ENCODE results near the gene THSD7A. TPM values are rescaled to one million over a fixed set of nuclear protein-coding genes. Genes with fewer than 3 reads are reported as not detected.
"Not testable (repeated sequence)": the region's sequence is repeated elsewhere in the genome, so short reads cannot be mapped to it uniquely, and the experiment has no call there.

The THSD7A gene
- total RNA-seq, 4 donors from 2014 or later, result 3.9 to 12.3 (median 5.9) TPM

GRCh38 chr7:11538751-11539299 lies 293.2 kb downstream of the THSD7A start:
- no peak for ATAC-seq (ENCODE audit: low FRiP score)
- no peak for TF ChIP-seq CTCF (IDR thresholded peaks at IDR 0.05)
- no peak for DNase-seq (ENCODE audit: low spot score)

- ATAC-seq (ENCODE audit: low FRiP score) (no peak), DNase-seq (ENCODE audit: low spot score) (no peak)
- no peak for TF ChIP-seq CTCF (IDR thresholded peaks at IDR 0.05)
Observed at GRCh38 chr7:11533229-11533820, 298.7 kb downstream of the THSD7A start.

- no peak for DNase-seq (ENCODE audit: low spot score)
- TF ChIP-seq CTCF (IDR thresholded peaks at IDR 0.05), result no peak
- no peak for ATAC-seq (ENCODE audit: low FRiP score)
Observed at GRCh38 chr7:11529382-11529781, 302.6 kb downstream of the THSD7A start.

GRCh38 chr7:11527707-11528106 lies 304.3 kb downstream of the THSD7A start:
- DNase-seq (ENCODE audit: low spot score), result no peak
- no peak for TF ChIP-seq CTCF (IDR thresholded peaks at IDR 0.05)
- no peak for ATAC-seq (ENCODE audit: low FRiP score)

GRCh38 chr7:11524476-11525397 lies 307.3 kb downstream of the THSD7A start:
- no peak for TF ChIP-seq CTCF (IDR thresholded peaks at IDR 0.05)
- DNase-seq (ENCODE audit: low spot score) (no peak), ATAC-seq (ENCODE audit: low FRiP score) (no peak)

GRCh38 chr7:11521964-11522499 lies 310.0 kb downstream of the THSD7A start:
- ATAC-seq (ENCODE audit: low FRiP score), result not testable (repeated sequence)

GRCh38 chr7:11517853-11518252 lies 314.1 kb downstream of the THSD7A start:
- no peak for TF ChIP-seq CTCF (IDR thresholded peaks at IDR 0.05)
- no peak for ATAC-seq (ENCODE audit: low FRiP score)
- DNase-seq (ENCODE audit: low spot score), result no peak

More at GRCh38 chr7:11521964-11522499, 310.0 kb downstream of the THSD7A start:
- DNase-seq (ENCODE audit: low spot score), result not testable (repeated sequence)
